ENCODE data around the gene NACA2. TPM values are rescaled to one million over a fixed set of nuclear protein-coding genes. Genes with fewer than 3 reads are reported as not detected.
A peak's percentile ranks its signal among the peaks of the same experiment; 100 is the strongest.

NACA2 gene
- total and polyA plus RNA-seq, 2 of the 13 experiments (the other 11 are each of a cell fraction or from before 2014, with no cell fraction given): 0.21 TPM; not detected in 1

DNA sequence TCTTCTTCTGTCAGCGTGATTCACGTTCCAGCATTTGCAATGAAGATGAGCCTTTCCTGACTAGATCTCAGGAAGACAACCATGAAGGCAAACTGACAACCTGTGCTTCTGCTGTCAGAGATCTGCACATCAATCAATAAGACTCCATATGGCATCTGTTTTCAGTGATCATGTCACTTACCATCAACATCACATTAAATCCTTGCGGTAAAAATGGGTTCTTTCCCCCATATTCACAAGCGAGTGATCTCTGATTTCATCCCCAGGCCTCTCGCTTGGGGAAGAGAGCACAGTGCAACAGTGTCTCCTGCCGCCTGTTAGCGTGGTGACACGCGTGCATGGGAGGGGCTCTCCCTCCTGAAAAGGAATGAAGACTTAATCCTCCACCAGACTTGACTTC lies 11.1 kb downstream of the NACA2 start (continued):
- TF ChIP-seq, protein P1, sequence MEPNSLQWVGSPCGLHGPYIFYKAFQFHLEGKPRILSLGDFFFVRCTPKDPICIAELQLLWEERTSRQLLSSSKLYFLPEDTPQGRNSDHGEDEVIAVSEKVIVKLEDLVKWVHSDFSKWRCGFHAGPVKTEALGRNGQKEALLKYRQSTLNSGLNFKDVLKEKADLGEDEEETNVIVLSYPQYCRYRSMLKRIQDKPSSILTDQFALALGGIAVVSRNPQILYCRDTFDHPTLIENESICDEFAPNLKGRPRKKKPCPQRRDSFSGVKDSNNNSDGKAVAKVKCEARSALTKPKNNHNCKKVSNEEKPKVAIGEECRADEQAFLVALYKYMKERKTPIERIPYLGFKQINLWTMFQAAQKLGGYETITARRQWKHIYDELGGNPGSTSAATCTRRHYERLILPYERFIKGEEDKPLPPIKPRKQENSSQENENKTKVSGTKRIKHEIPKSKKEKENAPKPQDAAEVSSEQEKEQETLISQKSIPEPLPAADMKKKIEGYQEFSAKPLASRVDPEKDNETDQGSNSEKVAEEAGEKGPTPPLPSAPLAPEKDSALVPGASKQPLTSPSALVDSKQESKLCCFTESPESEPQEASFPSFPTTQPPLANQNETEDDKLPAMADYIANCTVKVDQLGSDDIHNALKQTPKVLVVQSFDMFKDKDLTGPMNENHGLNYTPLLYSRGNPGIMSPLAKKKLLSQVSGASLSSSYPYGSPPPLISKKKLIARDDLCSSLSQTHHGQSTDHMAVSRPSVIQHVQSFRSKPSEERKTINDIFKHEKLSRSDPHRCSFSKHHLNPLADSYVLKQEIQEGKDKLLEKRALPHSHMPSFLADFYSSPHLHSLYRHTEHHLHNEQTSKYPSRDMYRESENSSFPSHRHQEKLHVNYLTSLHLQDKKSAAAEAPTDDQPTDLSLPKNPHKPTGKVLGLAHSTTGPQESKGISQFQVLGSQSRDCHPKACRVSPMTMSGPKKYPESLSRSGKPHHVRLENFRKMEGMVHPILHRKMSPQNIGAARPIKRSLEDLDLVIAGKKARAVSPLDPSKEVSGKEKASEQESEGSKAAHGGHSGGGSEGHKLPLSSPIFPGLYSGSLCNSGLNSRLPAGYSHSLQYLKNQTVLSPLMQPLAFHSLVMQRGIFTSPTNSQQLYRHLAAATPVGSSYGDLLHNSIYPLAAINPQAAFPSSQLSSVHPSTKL (CRISPR knock-in tag; IDR thresholded peaks at IDR 0.05): peak; percentile 50; the same call in 1 of the 2 replicates
- no peak for TF ChIP-seq NFYB (CRISPR knock-in tag; IDR thresholded peaks at IDR 0.05)
- no peak for TF ChIP-seq ZNF546 (CRISPR knock-in tag; conservative IDR thresholded peaks at IDR 0.05)
- TF ChIP-seq HDAC2 (CRISPR knock-in tag; IDR thresholded peaks at IDR 0.05): peak; percentile 46; the same call in 1 of the 2 replicates
- TF ChIP-seq PPARG (CRISPR knock-in tag; conservative IDR thresholded peaks at IDR 0.05): 0 out of 2 replicates have a peak, but pooled peaks have one; percentile 12
- no peak for TF ChIP-seq SIX4 (CRISPR knock-in tag; IDR thresholded peaks at IDR 0.05)
- TF ChIP-seq, protein P2, sequence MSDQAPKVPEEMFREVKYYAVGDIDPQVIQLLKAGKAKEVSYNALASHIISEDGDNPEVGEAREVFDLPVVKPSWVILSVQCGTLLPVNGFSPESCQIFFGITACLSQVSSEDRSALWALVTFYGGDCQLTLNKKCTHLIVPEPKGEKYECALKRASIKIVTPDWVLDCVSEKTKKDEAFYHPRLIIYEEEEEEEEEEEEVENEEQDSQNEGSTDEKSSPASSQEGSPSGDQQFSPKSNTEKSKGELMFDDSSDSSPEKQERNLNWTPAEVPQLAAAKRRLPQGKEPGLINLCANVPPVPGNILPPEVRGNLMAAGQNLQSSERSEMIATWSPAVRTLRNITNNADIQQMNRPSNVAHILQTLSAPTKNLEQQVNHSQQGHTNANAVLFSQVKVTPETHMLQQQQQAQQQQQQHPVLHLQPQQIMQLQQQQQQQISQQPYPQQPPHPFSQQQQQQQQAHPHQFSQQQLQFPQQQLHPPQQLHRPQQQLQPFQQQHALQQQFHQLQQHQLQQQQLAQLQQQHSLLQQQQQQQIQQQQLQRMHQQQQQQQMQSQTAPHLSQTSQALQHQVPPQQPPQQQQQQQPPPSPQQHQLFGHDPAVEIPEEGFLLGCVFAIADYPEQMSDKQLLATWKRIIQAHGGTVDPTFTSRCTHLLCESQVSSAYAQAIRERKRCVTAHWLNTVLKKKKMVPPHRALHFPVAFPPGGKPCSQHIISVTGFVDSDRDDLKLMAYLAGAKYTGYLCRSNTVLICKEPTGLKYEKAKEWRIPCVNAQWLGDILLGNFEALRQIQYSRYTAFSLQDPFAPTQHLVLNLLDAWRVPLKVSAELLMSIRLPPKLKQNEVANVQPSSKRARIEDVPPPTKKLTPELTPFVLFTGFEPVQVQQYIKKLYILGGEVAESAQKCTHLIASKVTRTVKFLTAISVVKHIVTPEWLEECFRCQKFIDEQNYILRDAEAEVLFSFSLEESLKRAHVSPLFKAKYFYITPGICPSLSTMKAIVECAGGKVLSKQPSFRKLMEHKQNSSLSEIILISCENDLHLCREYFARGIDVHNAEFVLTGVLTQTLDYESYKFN (CRISPR knock-in tag; conservative IDR thresholded peaks at IDR 0.05): 0 out of 2 replicates have a peak, but pooled peaks have one; percentile 21
- TF ChIP-seq, protein P3, sequence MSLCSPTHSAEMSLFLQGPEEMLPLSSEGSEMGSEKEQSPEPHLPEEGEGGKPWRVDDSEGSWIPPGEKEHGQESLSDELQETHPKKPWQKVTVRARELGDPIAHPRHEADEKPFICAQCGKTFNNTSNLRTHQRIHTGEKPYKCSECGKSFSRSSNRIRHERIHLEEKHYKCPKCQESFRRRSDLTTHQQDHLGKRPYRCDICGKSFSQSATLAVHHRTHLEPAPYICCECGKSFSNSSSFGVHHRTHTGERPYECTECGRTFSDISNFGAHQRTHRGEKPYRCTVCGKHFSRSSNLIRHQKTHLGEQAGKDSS (CRISPR knock-in tag; IDR thresholded peaks at IDR 0.05; ENCODE audit: borderline replicate concordance, low read depth): no peak
- TF ChIP-seq ZNF562 (CRISPR knock-in tag; IDR thresholded peaks at IDR 0.05; ENCODE audit: borderline replicate concordance): no peak
- no peak for TF ChIP-seq ZNF20 (CRISPR knock-in tag; IDR thresholded peaks at IDR 0.05)
- TF ChIP-seq BCL6 (CRISPR knock-in tag; IDR thresholded peaks at IDR 0.05): no peak
- TF ChIP-seq YY1 (IDR thresholded peaks at IDR 0.05; ENCODE audit: insufficient read depth, insufficient replicate concordance, low read depth, low read length): no peak
- TF ChIP-seq ZNF383 (CRISPR knock-in tag; IDR thresholded peaks at IDR 0.05; ENCODE audit: borderline replicate concordance): no peak
- no peak for TF ChIP-seq MLLT10 (CRISPR knock-in tag; IDR thresholded peaks at IDR 0.05)
- TF ChIP-seq ELF3 (CRISPR knock-in tag; IDR thresholded peaks at IDR 0.05): no peak
- TF ChIP-seq ZNF101 (CRISPR knock-in tag; IDR thresholded peaks at IDR 0.05; ENCODE audit: borderline replicate concordance, low read depth): no peak
- TF ChIP-seq, protein P4, sequence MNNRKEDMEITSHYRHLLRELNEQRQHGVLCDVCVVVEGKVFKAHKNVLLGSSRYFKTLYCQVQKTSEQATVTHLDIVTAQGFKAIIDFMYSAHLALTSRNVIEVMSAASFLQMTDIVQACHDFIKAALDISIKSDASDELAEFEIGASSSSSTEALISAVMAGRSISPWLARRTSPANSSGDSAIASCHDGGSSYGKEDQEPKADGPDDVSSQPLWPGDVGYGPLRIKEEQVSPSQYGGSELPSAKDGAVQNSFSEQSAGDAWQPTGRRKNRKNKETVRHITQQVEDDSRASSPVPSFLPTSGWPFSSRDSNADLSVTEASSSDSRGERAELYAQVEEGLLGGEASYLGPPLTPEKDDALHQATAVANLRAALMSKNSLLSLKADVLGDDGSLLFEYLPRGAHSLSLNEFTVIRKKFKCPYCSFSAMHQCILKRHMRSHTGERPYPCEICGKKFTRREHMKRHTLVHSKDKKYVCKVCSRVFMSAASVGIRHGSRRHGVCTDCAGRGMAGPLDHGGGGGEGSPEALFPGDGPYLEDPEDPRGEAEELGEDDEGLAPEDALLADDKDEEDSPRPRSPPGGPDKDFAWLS (CRISPR knock-in tag; IDR thresholded peaks at IDR 0.05; ENCODE audit: borderline replicate concordance): no peak
- no peak for TF ChIP-seq SP140L (CRISPR knock-in tag; IDR thresholded peaks at IDR 0.05; ENCODE audit: borderline replicate concordance)
- TF ChIP-seq NFRKB (IDR thresholded peaks at IDR 0.05): no peak
- TF ChIP-seq EZH2 (conservative IDR thresholded peaks at IDR 0.05; ENCODE audit: low read depth, low read length): no peak
- TF ChIP-seq ZFP1 (CRISPR knock-in tag; IDR thresholded peaks at IDR 0.05): no peak
- no peak for TF ChIP-seq SMAD1 (CRISPR knock-in tag; IDR thresholded peaks at IDR 0.05; ENCODE audit: borderline replicate concordance, low read depth)
- no peak for TF ChIP-seq ZNF720 (CRISPR knock-in tag; IDR thresholded peaks at IDR 0.05)

All from HepG2 (cell line).